ENCODE results near the gene RNU4-1.
"Not testable (repeated sequence)": the region's sequence is repeated elsewhere in the genome, so short reads cannot be mapped to it uniquely, and the experiment has no call there.

The RNU4-1 gene

GRCh38 chr12:120292661-120293531 lies at the start of gene RNU4-1:
TSS of gene RNU4-1 (minus strand) at chr12:120293237.
- DNase-seq, result peak; percentile 68

DNA sequence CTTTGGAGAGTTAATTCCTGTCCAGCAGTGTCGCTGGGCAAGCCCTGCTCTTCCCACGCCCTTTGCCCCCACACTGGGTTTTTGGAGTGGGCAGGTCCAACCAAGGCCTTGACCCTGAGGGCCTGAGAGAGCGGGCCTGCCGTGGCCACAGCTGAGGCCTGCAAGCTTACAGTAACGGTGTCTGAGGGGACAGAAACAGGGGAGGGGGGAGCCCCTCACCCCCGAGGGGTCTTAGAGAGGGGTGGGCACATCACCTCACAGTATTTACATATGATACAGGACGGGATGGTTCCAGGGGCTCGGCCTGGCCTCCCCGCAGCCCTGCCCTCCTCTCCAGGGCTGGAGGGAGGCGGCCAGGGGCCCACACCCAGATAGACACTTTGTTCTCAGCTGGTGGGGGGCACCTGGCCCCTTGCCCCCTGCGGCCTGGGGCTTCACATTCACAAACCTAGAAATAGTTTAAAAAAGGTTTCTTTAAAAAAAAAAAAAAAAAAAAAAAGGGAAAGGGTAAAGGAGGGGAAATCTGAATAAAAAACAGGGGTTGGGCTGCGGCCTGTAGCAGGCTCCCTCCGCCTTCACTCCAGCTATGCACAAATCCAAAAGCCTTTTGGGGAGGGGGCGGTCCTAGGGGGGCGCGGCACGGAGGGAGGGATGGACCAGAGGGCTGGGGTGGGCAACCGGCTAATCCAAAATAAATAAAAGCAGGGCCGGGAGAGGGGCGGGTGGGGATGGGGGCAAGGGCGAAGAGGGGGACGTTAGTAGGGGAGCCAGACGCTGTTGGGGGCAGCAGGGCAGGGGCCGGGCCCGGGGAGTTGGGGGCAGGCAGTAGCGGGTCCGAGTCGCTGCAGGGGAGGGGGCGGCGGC lies 49.4 kb upstream of the RNU4-1 start:
- no peak for DNase-seq

DNA sequence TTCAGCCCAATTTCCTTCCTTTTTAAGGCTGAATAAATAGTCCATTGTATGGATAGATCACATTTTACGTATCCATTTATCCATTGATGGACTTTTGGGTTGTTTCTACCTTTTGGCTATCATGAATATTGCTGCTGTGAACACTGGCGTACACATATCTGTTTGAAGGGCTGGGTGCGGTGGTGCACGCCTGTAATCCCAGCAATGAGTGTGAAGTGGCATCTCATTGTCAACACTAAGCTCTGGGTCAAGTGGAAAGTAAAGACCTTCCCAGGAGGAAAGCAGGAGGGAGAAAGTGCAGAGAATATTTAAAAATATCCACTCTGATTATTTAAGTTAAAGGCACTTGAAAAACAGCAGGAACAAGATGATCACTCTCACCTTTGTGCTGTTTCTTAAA lies 46.2 kb upstream of the RNU4-1 start:
- DNase-seq, result no peak

DNA sequence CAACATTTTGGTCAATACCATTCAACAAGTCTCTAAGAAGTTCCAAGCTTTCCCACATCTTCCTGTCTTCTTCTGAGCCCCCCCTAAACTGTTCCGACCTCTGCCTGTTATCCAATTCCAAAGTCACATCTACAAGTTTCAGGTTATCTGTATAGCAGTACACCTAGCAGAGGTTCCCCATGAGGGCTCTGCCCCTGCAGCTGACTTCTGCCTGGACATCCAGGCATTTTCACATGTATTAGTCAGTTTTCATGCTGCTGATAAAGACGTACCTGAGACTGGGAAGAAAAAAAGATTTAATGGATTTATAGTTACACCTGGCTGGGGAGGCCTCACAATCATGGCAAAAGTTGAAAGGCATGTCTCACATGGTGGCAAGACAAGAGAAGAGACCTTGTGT lies 44.7 kb upstream of the RNU4-1 start:
- DNase-seq, result no peak

- DNase-seq, result not testable (repeated sequence)
Measured at GRCh38 chr12:120336392-120336791, 43.4 kb upstream of the RNU4-1 start.

GRCh38 chr12:120335447-120335846 lies 42.4 kb upstream of the RNU4-1 start:
- peak; percentile 78 for DNase-seq

- no peak for DNase-seq
Measured at GRCh38 chr12:120332523-120332922, 39.5 kb upstream of the RNU4-1 start.

GRCh38 chr12:120332041-120332440 lies 39.0 kb upstream of the RNU4-1 start:
- no peak for DNase-seq

DNA sequence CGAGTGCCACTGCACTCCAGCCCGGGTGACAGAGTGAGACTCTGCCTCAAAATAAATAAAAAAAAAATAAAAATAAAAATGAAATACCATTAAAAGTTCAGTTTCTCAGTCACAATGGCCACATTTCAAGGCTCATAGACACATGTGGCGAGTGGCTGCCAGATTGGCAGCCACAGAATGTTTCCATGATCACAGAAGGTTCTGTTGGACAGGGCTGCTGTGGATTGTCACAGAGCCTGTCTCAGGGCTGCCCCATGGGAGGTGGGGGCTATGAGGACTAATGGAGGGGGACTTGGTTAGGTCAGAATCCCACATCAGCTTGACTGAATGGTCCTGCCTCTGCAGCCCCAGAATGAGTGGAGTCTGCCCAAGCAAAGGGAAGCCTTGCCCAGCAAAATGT lies 38.4 kb upstream of the RNU4-1 start:
- DNase-seq, result no peak

GRCh38 chr12:120328228-120328627 lies 35.2 kb upstream of the RNU4-1 start:
- no peak for DNase-seq

DNA sequence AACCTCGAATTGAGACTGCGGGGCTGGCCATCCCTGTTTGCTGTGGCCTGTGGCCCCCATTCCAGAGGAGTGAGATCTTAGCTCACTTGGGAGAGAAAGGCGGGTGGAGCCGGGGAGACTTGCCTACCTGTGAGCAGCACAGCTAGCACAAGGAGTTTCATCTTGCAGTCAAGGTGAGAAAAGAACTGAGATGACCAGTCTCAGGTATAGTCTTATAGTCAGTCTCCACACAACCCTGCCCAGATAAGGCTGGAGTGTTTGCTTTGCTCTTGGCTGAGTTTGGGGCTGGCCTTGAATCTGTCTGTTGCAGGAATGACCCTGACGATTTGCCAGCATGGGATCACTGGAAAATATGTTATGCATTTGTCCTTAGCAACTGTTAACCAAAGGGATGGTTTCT lies 34.6 kb upstream of the RNU4-1 start, which contains the start of gene PLA2G1B:
PLA2G1B (minus strand) TSS at position 187 of the 400 bp plus-strand sequence; CDS start at position 161, 26 bp downstream.
- DNase-seq, result no peak

DNA sequence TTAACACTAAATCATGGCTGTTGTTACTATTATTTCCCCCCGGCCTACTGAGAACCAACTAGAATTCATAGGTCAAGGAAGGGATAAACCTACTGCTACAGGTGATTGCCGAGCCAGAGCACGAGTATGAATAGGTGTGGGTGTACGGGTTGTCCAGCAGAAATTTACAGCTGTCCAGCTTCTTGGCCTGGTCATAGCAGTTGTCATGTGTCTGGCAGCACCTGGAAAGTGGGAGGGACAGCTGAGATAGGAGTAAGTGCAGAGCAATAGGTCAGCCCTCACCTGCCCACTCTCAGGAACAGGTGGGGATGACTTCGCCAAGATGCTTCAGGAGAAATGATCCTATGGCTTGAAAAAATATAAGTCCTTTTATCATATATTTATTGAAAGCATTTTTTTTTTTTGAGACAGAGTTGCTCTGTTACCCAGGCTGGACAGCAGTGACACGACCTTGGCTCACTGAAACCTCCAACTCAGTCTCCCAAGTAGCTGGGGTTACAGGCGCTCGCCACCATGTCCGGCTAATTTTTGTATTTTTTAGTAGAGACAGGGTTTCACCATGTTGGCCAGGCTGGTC lies 31.9 kb upstream of the RNU4-1 start:
- no peak for DNase-seq

GRCh38 chr12:120323772-120324171 lies 30.7 kb upstream of the RNU4-1 start:
- no peak for DNase-seq

- DNase-seq, result no peak
Measured at GRCh38 chr12:120321382-120322202, 28.6 kb upstream of the RNU4-1 start.

DNA sequence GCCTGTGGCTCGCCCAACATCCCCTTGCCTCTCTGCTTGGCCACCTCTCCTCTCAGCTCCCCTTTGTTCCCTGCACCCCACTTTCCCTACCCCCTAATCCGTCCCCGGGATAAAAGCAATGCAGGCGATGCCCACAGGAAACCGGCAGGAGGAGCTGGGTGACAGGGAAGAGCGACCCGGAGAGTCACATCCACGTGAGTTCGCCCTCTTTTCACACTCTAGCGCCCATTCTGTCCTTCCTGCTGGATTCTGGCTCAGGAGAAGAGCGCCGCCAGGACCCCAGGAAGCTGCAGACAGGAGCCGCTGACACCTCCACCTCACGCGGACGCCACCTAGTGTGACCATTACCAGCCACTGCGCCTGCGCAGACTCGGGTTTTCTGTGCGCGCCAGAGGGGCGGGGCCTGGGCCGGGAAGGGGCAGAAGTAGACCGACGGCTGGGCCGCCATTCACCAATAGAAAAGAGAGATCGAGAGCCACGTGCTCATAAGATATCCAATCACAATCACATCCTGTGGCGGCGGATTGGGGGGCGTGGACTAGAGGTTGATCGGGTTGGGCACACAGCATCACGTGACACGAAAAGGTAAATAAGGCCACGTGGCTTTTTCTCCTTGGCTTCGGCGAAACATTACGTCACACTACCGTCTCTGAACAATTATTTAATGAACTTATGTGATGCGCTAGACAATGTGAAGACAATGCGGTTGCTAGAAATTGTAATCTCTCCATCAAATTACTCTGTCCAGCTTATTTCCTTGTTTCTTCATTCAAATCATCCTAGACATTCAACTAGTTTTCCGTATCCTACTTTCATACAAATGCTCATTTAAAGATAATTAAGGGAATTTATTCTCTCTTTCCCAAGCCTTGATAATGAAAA lies 24.4 kb upstream of the RNU4-1 start:
- peak; percentile 100 for DNase-seq

- DNase-seq, result no peak
Measured at GRCh38 chr12:120316798-120317223, 23.8 kb upstream of the RNU4-1 start.

DNA sequence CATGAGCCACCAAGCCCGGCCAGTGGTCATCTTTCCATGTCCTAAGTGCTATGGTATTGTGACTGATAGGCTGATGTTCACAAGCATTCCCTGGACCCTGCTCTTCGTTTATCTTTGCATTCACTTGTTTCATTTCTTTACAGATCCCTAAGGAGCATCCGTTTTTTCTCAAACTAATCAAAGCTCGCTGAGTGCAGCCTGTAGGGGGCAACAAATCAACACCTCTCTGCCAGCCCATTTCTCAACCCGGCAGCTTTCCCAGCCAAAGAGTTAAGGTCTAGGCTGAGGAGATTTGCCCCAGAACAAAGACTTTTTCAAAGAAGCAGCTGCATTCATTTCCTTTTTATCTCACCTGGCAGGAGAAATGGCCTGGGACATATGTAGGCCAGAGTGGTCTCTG lies 21.2 kb upstream of the RNU4-1 start:
- no peak for DNase-seq

DNA sequence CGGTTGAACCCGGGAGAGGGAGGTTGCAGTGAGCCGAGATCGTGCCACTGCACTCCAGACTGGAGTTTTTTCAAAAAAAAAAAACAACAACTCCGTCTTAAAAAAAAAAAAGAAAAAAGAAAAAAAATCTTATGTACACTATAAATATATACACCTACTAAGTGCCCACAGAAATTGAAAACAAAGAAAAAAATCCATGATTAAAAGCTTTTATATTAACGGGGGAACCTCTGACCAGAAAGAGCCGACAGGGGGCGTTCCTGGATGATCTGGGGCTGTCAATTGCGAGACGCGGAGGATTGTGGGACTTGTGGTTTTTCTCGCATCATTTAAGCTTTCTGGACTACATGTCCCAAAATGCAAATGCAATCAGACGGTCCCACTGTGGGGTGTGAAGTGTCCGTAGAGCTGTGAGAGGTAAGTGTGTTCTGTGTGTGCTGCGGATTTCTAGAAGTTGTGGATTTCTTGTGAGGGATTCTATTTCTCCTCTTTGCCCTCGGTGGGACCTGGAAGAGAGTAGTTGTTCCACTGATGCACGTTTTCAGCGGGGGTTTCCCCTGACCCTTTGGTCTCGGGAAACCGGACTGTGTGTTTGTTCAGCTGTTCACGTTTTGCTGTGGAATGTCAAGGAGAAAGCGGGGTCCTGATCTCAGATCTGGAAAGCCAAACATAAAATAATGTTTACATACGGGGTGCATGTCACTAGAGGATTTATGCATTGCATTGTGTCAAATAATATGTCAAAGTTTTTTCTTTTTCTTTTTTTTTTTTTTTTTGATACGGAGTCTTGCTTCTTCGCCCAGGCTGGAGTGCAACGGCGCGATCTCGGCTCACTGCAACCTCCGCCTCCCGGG lies 9.2 kb upstream of the RNU4-1 start, which contains the start of gene SIRT4:
SIRT4 (plus strand) TSS at position 360 of the 854 bp plus-strand sequence. CDS start 1,241 bp downstream, outside the sequence.
- peak; percentile 91 for DNase-seq

GRCh38 chr12:120292411-120292660 lies 701 bp downstream of the RNU4-1 start:
- DNase-seq, result no peak

DNA sequence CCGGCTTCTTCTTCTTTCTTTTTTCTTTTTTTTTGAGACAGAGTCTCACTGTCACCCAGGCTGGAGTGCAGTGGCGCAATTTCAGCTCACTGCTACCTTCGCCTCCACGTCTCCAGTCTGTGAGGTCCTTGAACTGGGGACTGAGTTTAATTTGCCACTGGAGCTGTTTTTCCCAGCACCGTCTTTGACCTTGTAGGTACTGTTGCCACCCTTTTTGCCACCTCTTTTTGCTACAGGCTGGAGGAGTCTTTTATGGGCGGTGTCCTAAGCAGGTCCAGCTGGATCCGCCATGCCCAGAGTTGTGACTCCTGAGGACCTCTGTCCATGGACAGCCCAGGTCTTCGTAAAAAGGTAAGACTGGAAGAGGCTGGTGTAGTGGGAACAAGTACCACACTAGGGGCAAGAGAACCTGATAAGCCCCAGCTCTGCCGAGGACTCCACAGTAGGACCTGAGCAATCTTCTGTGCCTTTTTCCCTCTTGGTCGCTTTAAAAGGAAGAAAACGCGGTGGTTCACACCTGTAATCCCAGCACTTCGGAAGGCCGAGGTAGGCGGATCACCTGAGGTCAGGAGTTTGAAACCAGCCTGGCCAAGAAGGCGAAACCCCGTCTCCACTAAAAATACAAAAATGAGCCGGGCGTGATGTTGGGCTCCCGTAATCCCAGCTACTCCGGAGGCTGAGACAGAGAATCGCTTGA lies 2.3 kb downstream of the RNU4-1 start:
- DNase-seq, result no peak

Data from NCI-H2029 (cell line).